HG02973 (cell line): ENCODE data around the gene KIAA1549.

Experiments
- ATAC-seq: cut with Tn5 transposase; IDR thresholded peaks from one replicate; pipeline ENCODE4 v1.9.1; 2021; ENCODE audit warnings: moderate library complexity; ENCODE audit not compliant: unreplicated experiment

The KIAA1549 gene

DNA sequence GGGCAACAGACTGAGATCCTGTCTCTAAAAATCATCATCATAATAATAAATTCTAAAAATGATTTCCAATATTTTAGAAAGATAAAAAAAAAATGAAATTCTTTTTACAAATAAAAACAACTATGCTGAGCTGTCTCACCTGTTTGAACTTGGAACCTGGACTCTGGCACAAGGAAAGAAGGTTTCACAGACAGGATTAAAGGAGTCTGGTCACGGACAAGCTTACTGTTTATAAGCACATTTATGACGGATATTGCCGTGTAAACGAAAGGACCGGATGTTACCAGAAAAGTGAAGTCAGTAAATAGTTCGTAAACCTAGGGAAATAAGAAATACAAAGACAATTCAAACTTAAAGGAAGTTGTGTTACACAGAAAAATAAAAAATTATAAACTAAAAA is 70.2 kb downstream of the KIAA1549 start:
- ATAC-seq = no peak

- ATAC-seq = no peak
Measured at GRCh38 chr7:138907850-138908249, 73.3 kb downstream of the KIAA1549 start.

- no peak for ATAC-seq
Measured at GRCh38 chr7:138907201-138907847, 73.9 kb downstream of the KIAA1549 start.

DNA sequence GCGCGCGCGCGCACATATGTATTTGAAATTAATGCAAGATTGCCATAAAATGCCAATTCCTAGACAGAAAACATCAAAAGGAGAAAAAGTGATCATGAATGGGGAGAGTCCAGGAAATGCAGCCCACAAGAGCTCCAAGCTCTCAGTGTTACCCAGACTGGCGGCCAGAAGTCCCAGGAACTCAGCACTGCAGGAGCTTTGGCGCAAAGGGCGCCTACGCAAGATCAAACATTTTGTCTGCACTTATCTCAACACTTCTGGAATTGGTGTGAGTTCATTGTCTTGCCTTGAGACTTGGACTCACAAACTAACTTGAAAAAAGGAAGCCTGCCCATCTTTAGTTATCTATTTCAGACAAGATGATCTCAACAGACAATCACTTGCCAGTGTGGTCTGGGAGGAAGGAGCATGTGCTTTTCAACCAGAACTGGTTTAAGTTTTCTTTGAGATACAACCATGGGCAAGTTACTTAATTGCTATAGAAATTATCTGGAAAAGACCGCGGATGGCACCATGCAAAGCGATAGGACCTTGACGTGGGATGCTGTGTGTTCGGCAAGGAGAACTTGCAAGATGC is 77.2 kb downstream of the KIAA1549 start:
- ATAC-seq = no peak

DNA sequence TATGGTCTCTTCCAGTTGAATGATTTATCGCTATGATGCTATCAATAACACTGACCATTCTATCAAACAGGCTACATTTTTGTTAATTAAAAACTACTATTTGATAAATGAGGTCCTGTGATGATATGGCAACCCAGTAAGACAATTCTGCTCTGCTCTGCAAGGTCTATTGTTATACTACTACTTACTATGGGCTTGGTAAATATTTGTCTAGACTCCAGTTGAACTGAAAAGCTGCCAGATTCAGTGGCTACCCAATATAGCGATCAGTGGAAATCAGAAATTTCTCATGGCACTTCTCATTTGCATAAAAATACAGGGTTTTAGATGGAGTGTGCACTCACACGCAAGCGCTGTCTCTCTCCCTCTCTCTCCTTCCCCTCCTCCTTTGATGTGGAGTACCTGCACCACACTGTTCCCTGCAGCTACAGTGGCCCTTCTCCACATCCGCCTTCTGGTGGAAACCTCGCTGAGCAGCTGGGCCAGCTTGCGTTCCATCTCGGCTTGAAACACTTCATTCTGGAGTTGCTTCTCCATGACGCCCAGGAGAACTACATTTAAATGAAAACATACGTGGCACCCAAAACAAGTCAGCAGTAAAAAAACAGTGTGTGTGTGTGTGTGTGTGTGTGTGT is 77.9 kb downstream of the KIAA1549 start:
- ATAC-seq = no peak

- no peak for ATAC-seq
Measured at GRCh38 chr7:138902161-138902560, 79.0 kb downstream of the KIAA1549 start.

GRCh38 chr7:138900035-138900828 is 81.0 kb downstream of the KIAA1549 start:
- no peak for ATAC-seq

- ATAC-seq = no peak
Measured at GRCh38 chr7:138898802-138899201, 82.4 kb downstream of the KIAA1549 start.

- ATAC-seq = no peak
Measured at GRCh38 chr7:138898255-138898654, 82.9 kb downstream of the KIAA1549 start.

DNA sequence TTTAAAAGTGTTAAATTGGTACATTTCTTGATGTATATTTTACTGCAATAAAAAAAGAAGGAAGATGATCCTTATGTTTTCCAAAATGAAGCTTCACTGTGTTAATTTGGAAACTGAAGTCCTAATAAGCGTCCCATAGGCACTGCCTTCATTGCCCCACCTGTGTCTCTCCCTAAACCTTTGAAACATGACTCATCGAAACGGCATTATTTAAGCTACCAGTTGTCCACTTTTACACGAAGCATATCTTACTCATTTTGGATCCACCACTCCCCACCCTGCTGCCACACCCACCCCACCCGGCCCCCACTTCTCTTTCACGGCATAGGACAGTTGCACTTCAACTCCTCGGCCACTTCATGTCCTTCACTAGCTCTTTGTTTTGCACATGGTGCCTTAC is 85.5 kb downstream of the KIAA1549 start:
- no peak for ATAC-seq

GRCh38 chr7:138893258-138893657 is 87.9 kb downstream of the KIAA1549 start:
- ATAC-seq = no peak

GRCh38 chr7:138892812-138893211 is 88.4 kb downstream of the KIAA1549 start:
- ATAC-seq = no peak

DNA sequence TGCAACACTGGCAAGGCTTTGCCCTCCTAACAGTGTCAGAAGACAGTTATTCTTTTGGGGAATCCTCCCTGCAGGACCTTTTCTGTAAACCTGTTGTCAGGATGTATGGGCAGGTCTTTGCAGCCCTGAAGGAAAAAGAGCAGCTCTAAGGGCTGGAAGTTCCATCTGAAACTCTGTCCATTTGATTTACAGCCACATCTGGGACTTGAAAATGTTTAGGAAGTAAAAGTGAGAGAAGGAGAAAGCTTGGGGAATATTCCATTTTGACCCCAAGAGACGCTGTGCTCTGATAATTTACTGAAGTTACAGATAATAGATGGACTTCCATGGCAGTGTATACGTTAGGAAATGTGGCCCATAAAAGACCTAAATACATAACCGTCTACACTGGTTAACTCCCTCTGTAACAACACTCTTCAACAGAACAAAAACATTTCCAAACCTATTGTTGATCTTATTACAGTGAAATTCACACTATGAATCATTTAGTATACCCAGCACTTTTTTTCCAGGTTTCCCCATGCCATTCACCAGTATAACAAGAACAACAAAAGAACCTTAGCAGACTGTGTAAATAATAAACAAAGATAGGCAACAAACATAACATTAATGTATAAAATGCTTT is 89.1 kb downstream of the KIAA1549 start:
- no peak for ATAC-seq

GRCh38 chr7:138891446-138891810 is 89.8 kb downstream of the KIAA1549 start:
- no peak for ATAC-seq

DNA sequence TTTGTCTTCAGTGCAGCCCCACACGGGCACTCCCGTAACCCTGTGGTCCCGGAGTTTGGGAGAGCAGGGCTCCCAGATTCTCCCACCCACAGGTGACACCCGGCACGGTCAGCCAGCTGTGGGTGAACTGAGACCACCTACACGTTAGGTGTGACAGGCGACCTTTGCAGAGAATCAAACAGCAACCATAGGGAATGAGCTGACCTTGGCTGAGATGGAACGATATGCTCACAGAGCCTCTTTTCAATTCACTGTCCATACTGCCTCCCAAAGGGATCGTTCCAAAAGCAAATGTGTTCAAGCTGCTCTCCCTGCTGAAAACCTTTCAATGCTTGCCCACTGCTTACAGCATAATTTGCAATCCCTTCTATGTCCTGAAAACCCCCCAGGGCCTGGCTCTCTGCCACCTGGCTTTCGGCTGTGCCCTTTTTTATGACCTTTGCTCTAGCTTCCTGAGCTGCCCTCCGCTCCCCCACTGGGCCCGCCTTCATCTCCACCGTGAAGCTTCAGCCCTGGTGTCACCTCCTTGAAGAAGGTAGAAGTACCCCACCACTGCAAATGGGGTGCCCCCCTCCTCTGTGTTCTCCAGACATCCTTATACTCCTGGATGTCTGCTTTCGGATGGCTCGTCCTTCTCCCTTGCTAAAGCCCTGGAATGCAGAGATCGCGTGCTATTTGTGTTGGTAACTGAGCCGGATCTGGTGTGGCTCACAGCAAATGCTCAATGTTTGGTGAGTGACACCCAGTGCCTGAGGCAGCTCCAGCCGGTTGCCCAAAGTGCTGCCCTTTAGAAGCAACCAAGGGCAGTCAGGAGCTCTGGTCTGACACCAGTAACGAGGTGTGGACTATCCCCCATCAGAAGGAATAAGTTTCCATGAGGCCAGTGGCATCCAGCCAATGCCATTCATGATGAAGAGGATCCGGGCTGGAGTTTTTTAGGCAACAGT is 90.4 kb downstream of the KIAA1549 start:
- ATAC-seq = no peak

GRCh38 chr7:138889582-138890498 is 91.3 kb downstream of the KIAA1549 start:
- no peak for ATAC-seq

DNA sequence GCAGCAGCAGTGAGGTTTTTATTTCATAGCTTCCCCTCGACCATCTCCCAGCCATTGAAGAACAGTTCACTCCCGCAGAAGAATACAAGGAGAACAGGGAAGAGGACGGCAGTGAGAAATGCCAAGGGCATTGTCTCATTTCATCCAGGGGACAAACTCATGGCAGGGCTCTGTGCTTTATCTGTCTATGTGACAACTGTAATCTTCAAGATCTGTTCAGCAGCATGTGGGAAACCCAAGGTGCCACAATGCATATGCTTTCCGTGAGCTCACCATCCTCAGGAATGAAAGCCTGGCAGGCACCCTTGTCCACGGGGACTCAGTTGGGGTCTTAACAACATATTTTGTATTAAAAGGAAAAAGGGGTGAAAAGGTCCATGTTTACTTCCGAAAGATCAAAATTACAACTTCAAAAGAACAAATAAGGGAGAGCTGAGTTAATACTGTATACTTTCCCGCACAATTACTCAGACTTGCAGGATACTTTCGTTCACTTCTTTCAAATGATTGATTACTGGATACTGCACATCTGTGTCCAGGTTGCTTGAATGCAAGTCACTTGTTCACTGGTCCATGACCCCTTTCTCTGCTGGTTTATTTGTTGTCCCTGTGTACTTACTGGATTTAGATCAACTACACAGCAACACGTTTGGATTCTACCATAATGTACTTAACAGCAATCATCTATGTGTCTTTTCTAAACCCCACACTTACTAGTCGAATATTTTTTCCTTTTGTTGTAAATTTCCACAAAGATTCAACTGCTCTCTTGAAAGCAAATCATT is 93.1 kb downstream of the KIAA1549 start:
- ATAC-seq = no peak

- ATAC-seq = no peak
Measured at GRCh38 chr7:138887085-138887710, 94.0 kb downstream of the KIAA1549 start.
